ENCODE results near the gene FGF12. TPM values are rescaled to one million over a fixed set of nuclear protein-coding genes. Genes with fewer than 3 reads are reported as not detected.

FGF12 gene
- total RNA-seq, 1 donor: under 0.01 TPM

DNA sequence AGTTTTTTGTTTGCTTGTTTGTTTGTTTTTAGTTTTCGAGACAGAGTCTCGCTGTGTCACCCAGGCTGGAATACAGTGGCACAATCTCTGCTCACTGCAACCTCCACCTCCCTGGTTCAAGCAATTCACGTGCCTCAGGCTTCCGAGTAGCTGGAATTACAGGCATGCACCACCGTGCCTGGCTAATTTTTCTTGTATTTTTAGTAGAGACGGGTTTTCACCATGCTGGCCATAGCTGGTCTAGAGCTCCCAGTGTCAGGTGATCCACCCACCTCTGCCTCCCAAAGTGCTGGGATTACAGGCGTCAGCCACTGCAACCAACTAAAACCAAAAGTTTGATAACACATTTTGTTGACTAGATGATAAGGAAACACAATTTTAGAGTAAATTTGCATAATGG is 372.7 kb downstream of the FGF12 start:
- H3K9me3 ChIP-seq (ENCODE audit: low read depth, low read length): no peaks in the 10 kb centered on the region
- H3K4me1 ChIP-seq (ENCODE audit: insufficient read depth, low read length): no peaks in the 10 kb centered on the region
- H3K27me3 ChIP-seq (ENCODE audit: insufficient read depth, low read length): no peaks in the 10 kb centered on the region
- H3K4me3 ChIP-seq (ENCODE audit: low read length): no peak overlapping the region

DNA sequence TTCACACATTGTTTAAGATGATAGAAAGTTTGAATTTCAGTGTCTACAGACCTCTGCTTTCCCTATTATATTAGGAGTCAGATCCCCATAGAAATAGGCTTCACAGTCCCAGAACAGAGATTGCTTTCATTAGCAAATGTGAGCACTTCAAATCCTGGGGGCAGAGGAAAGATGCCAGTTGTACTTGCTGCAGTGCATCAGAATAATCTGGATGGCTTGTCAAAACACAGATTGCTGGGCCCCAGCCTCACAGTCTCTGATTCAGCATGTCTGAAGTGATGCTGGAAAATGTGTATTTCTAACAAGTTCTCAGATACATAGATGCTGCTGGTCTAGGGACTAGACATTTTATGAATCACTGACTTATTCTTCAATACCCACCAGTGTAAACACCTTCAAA is 375.2 kb downstream of the FGF12 start:
- H3K4me1 ChIP-seq (ENCODE audit: insufficient read depth, low read length): no peaks in the 10 kb centered on the region
- H3K4me3 ChIP-seq (ENCODE audit: low read length): no peak overlapping the region
- H3K27me3 ChIP-seq (ENCODE audit: insufficient read depth, low read length): no peaks in the 10 kb centered on the region
- no peaks in the 10 kb centered on the region for H3K9me3 ChIP-seq (ENCODE audit: low read depth, low read length)

DNA sequence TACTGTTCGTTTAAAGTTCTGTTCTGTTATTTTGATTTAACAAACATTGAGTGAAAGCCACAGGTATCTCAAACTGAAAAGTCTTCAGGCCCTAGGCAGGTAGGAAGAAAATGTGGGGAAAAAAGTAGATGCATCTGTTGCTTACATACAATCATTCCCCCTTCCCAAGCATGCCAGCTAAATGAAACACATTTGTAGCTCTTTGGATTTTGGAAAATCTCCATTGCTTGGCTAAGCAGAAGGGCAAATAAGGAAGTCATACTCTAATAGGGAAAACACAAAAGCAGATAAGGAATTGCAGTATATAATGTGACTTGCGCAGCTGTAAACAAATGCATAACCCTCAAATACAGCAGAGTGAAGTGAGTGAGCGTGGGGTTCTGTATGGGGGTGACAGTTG is 375.9 kb downstream of the FGF12 start:
- Histone ChIP-seq H3K9me3 (ENCODE audit: low read depth, low read length) (no peaks in the 10 kb centered on the region), H3K4me3 (ENCODE audit: low read length) (no peak overlapping the region), H3K27me3 (ENCODE audit: insufficient read depth, low read length) (no peaks in the 10 kb centered on the region), H3K4me1 (ENCODE audit: insufficient read depth, low read length) (no peaks in the 10 kb centered on the region)

DNA sequence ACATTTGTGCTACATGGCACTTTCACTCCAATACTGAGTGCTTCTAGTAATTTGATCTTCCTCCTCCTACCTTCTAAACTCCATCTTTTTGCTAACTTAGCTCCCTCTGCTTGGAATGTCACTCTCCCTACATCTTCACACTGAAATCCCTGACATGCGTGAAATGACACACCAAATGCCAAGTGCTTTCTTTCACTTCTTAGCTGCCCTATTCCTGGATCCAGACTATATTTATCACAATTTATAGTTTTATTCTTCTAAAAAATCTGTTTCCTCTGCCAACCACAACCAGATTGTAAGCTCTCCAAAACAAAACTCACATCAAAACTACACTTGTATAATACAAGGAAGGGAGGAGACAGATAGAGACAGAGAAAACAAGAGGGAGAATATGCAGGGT is 387.3 kb downstream of the FGF12 start:
- no peaks in the 10 kb centered on the region for H3K4me1 ChIP-seq (ENCODE audit: insufficient read depth, low read length)
- H3K9me3 ChIP-seq (ENCODE audit: low read depth, low read length): no peaks in the 10 kb centered on the region
- no peaks in the 10 kb centered on the region for H3K27me3 ChIP-seq (ENCODE audit: insufficient read depth, low read length)
- H3K4me3 ChIP-seq (ENCODE audit: low read length): no peak overlapping the region

- Histone ChIP-seq H3K9me3 (ENCODE audit: low read depth, low read length) (no peaks in the 10 kb centered on the region), H3K4me3 (ENCODE audit: low read length) (no peak overlapping the region), H3K4me1 (ENCODE audit: insufficient read depth, low read length) (no peaks in the 10 kb centered on the region), H3K27me3 (ENCODE audit: insufficient read depth, low read length) (no peaks in the 10 kb centered on the region)
Measured at GRCh38 chr3:192339214-192339613, 388.1 kb downstream of the FGF12 start.

- Histone ChIP-seq H3K9me3 (ENCODE audit: low read depth, low read length) (no peaks in the 10 kb centered on the region), H3K4me1 (ENCODE audit: insufficient read depth, low read length) (no peaks in the 10 kb centered on the region), H3K27me3 (ENCODE audit: insufficient read depth, low read length) (no peaks in the 10 kb centered on the region), H3K4me3 (ENCODE audit: low read length) (no peak overlapping the region)
Measured at GRCh38 chr3:192336286-192336685, 391.1 kb downstream of the FGF12 start.

DNA sequence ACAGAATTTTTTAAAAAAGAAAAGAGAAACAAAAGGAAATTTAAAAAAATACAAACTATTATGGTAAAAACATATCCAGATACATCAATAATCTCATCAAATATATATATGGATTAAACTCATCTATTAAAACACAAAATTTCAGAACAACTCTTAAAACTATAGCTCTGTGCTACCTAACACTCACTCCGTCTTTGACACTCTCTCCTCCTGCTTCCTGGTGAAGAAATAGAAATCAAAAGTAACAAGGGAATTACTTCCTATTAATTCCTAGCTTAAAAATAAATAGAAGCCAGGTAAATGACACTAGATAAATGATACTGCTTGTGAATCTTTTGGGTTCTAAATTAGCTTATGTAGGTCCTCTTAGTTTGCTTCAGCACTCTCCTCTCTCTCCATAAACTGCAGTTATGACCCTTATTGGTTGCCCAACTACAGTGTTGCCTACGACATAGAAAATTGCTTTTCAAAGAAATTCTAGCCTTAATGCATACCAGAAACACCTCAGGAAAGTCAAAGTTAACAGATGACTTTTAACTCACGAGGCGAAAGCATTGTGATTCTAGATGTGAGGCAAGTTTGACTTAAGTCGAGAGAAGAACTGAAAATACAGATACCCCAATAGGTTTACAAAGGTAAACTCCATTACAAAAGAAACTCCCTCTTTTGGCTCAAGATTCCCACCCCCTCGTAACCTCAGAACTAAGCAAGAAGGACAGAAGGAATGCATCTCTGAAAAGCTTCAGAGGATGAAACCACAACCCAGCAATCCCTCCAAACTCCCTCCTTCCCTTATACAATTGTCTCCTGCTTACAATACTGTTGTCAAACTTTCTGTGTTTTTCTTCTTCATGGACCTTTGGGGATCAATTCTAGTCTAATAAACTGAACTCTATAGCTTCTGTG is 394.7 kb downstream of the FGF12 start:
- Histone ChIP-seq H3K4me3 (ENCODE audit: low read length) (no peak overlapping the region), H3K4me1 (ENCODE audit: insufficient read depth, low read length) (no peaks in the 10 kb centered on the region), H3K27me3 (ENCODE audit: insufficient read depth, low read length) (no peaks in the 10 kb centered on the region), H3K9me3 (ENCODE audit: low read depth, low read length) (no peaks in the 10 kb centered on the region)

DNA sequence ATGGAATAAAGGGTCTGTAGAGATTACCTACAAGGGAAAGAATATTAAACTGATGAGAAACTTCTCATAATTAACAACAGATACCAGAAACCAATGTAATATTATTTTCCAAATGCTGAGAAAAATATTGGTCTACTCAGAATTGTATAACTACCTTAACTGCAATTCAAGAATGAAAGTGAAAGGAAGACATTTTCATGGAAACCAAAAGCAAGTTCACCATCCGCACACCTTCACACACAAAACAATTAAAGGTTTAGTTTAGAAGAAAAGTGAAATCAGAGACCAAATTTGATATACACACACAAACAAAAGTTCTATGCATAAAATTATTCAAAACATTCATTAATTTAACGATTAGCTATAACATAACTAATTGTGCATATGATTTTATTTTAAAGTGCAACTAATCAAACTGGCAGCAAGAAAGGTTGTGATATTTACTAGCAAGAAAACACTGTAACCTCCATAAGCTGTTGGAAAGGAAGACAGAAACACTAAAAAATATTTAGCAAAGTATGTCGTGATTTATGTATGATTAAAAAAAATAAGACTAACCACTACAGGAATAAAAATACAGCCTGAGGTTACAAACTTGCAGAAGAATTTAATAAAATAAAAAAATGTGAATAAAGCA is 395.5 kb downstream of the FGF12 start:
- Histone ChIP-seq H3K4me3 (ENCODE audit: low read length) (no peak overlapping the region), H3K27me3 (ENCODE audit: insufficient read depth, low read length) (no peaks in the 10 kb centered on the region), H3K4me1 (ENCODE audit: insufficient read depth, low read length) (no peaks in the 10 kb centered on the region), H3K9me3 (ENCODE audit: low read depth, low read length) (no peaks in the 10 kb centered on the region)

- H3K4me3 ChIP-seq (ENCODE audit: low read length): no peak overlapping the region
- H3K27me3 ChIP-seq (ENCODE audit: insufficient read depth, low read length): no peaks in the 10 kb centered on the region
- no peaks in the 10 kb centered on the region for H3K9me3 ChIP-seq (ENCODE audit: low read depth, low read length)
- no peaks in the 10 kb centered on the region for H3K4me1 ChIP-seq (ENCODE audit: insufficient read depth, low read length)
Measured at GRCh38 chr3:192326656-192327055, 400.7 kb downstream of the FGF12 start.

- H3K9me3 ChIP-seq (ENCODE audit: low read depth, low read length): no peaks in the 10 kb centered on the region
- no peaks in the 10 kb centered on the region for H3K27me3 ChIP-seq (ENCODE audit: insufficient read depth, low read length)
- no peaks in the 10 kb centered on the region for H3K4me1 ChIP-seq (ENCODE audit: insufficient read depth, low read length)
- H3K4me3 ChIP-seq (ENCODE audit: low read length): no peak overlapping the region
Measured at GRCh38 chr3:192317564-192317963, 409.8 kb downstream of the FGF12 start.

DNA sequence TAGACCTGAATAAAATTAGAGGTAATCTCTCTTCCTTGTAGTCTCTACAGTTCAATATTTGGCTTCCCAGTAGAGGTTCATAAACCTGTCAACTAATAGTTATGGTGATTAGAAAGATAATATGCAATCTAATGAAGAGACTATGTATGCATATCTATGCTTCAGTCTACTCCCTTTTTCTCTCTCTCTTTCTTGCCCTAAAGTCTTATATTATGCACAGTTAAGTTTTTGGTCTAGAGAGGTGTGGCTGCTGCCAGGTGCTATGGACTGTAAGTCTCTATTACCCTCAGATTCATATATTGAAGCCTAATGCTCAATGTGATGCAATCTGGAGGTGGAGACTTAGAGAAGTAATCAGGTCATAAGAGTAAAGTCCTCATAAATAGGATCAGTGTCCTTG is 413.7 kb downstream of the FGF12 start:
- Histone ChIP-seq H3K9me3 (ENCODE audit: low read depth, low read length) (no peaks in the 10 kb centered on the region), H3K4me1 (ENCODE audit: insufficient read depth, low read length) (no peaks in the 10 kb centered on the region), H3K27me3 (ENCODE audit: insufficient read depth, low read length) (no peaks in the 10 kb centered on the region), H3K4me3 (ENCODE audit: low read length) (no peak overlapping the region)

GRCh38 chr3:192307631-192308030 is 419.7 kb downstream of the FGF12 start:
- H3K9me3 ChIP-seq (ENCODE audit: low read depth, low read length): no peaks in the 10 kb centered on the region
- no peak overlapping the region for H3K4me3 ChIP-seq (ENCODE audit: low read length)
- no peaks in the 10 kb centered on the region for H3K27me3 ChIP-seq (ENCODE audit: insufficient read depth, low read length)
- H3K4me1 ChIP-seq (ENCODE audit: insufficient read depth, low read length): no peaks in the 10 kb centered on the region

DNA sequence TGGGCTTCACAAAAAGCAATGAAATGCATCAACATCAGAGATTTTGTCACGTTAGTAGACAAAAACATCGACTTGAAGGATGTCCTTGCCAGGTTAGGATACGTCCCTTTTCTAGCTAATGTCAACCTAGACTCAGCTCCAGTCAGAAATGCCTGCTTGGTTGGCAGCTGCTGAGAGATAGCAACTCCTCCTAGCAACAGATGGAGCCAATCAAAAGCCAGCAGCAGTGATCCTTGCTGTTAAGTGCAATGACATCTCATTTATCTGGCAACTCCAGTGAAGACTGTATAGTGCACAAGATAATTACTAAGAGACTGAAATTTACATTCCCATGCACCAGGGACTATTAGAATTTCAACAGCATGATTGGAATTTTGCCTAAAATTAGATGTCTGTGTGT is 424.1 kb downstream of the FGF12 start:
- Histone ChIP-seq H3K9me3 (ENCODE audit: low read depth, low read length) (no peaks in the 10 kb centered on the region), H3K4me1 (ENCODE audit: insufficient read depth, low read length) (no peaks in the 10 kb centered on the region), H3K4me3 (ENCODE audit: low read length) (no peak overlapping the region), H3K27me3 (ENCODE audit: insufficient read depth, low read length) (no peaks in the 10 kb centered on the region)

- H3K4me3 ChIP-seq (ENCODE audit: low read length): no peak overlapping the region
- no peaks in the 10 kb centered on the region for H3K4me1 ChIP-seq (ENCODE audit: insufficient read depth, low read length)
- no peaks in the 10 kb centered on the region for H3K27me3 ChIP-seq (ENCODE audit: insufficient read depth, low read length)
- H3K9me3 ChIP-seq (ENCODE audit: low read depth, low read length): no peaks in the 10 kb centered on the region
Measured at GRCh38 chr3:192302721-192303120, 424.6 kb downstream of the FGF12 start.

- no peaks in the 10 kb centered on the region for H3K9me3 ChIP-seq (ENCODE audit: low read depth, low read length)
- no peaks in the 10 kb centered on the region for H3K27me3 ChIP-seq (ENCODE audit: insufficient read depth, low read length)
- H3K4me1 ChIP-seq (ENCODE audit: insufficient read depth, low read length): no peaks in the 10 kb centered on the region
- H3K4me3 ChIP-seq (ENCODE audit: low read length): no peak overlapping the region
Measured at GRCh38 chr3:192299921-192300320, 427.4 kb downstream of the FGF12 start.

DNA sequence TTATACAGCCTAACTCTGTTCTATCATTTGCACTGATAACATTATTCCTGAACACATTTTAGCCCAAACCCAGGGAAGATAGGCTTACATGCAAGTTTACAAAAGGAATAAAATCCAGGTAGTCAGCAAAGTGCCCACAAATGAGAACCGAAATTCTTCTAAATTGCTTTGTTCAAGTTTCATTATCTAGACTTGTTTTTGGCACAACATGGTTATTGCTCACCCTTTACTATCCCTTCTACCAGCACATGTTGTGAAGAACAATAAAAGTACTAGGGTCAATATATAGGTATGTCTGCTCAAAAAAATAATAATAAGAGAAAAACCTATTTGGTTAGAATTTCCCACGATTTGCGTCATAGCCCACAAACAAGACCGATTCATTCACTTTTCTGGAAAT is 430.5 kb downstream of the FGF12 start:
- Histone ChIP-seq H3K4me3 (ENCODE audit: low read length) (no peak overlapping the region), H3K27me3 (ENCODE audit: insufficient read depth, low read length) (no peaks in the 10 kb centered on the region), H3K4me1 (ENCODE audit: insufficient read depth, low read length) (no peaks in the 10 kb centered on the region), H3K9me3 (ENCODE audit: low read depth, low read length) (no peaks in the 10 kb centered on the region)
